ENCODE measurements around the gene COL27A1. TPM values are rescaled to one million over a fixed set of nuclear protein-coding genes. Genes with fewer than 3 reads are reported as not detected.

COL27A1 gene
- total and polyA plus RNA-seq, 5 donors from 2014 or later: 0.30 TPM; not detected in 4

DNA sequence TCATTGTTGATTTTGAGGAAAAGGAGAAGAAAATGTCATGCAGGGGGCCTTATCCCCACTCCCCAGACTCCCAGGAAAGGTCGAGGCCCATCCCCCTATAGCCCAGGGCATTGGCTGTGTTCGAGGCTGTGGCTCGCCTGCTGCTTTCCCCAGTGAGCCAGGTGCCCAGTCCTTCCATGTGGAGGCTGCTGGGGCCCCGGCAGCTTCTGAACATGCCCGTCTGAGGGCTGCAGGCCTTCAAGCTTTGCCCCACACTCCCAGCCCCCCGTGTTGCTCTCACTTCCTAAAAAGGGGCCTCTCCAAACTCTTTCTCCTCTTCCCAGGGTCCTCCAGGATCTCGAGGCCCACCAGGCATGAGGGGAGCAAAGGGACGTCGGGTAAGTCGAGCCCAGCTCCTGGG, 102.9 kb downstream of the COL27A1 start:
- Mint-ChIP-seq H3K4me1 (no peaks in the 10 kb centered on the region), H3K36me3 (no peaks in the 10 kb centered on the region), H3K27ac (no peak overlapping the region), H3K9me3 (no peaks in the 10 kb centered on the region), H3K4me3 (no peak overlapping the region), H3K27me3 (no peaks in the 10 kb centered on the region)
- Histone ChIP-seq H3K27me3 (ENCODE audit: control insufficient read depth, insufficient read depth, low read length) (no peaks in the 10 kb centered on the region), H3K9me3 (ENCODE audit: control insufficient read depth in 2 of 2, low read length in 2 of 2) (no peaks in the 10 kb centered on the region), H3K36me3 (ENCODE audit: control insufficient read depth, insufficient read depth, low read length) (no peaks in the 10 kb centered on the region), H3K4me1 (ENCODE audit: control insufficient read depth, insufficient read depth, low read length, poor library complexity, severe bottlenecking) (no peaks in the 10 kb centered on the region), H3K27ac (ENCODE audit: insufficient read depth, low read length, poor library complexity, severe bottlenecking) (no peak overlapping the region), H3K4me3 (ENCODE audit: low read depth, low read length) (no peak overlapping the region)
- DNase-seq (no peak), ATAC-seq (ENCODE audit: low read depth in 2 of 2) (no peak)

DNA sequence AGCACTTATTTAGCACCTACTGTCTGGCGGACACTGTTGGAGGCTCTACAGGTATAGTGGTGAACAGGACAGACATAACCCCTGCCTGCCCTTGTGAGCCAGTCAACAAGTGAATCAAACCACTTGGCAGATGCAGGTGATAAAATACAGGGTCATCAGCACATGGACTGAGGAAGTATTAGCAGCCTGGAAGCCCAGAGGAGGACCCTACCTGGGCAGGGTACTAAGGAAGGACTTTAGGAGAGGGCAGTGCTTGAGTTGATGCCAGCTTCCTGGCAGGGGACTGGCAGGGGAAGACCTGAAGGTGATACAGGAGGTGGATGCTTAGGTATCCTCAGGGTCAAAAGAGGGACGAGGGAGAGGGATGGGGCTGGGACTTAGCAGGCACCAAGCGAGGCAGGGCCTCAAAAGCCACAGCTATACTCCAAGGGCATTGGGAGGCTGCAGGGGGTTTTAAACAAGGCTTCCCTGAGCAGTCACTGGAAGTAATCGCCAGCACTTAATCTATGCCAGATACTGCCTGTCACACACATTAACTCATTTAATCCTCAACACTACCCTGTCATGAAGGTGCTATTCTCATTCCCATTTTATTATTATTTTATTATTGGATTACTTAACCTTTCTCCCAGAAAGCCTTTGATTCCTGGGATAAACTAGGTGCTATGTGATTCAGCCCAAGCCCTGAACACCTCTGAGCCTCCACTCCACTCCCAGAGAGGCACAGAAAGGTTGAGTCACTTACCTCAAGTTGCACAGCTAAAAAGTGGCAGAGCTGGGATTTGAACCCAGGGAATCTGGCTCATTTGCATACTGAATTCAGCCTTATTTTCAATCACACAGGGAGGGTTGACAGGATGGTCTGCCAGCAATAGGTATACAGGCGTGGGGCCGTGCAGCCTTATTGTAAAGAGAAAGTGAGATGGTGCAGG, 103.8 kb downstream of the COL27A1 start:
- Mint-ChIP-seq H3K9me3 (no peaks in the 10 kb centered on the region), H3K4me1 (no peaks in the 10 kb centered on the region), H3K36me3 (no peaks in the 10 kb centered on the region), H3K27me3 (no peaks in the 10 kb centered on the region), H3K4me3 (no peak overlapping the region), H3K27ac (no peak overlapping the region)
- H3K4me1 ChIP-seq (ENCODE audit: control insufficient read depth, insufficient read depth, low read length, poor library complexity, severe bottlenecking): no peaks in the 10 kb centered on the region
- no peaks in the 10 kb centered on the region for H3K27me3 ChIP-seq (ENCODE audit: control insufficient read depth, insufficient read depth, low read length)
- no peak for ATAC-seq (ENCODE audit: low read depth in 2 of 2)
- H3K36me3 ChIP-seq (ENCODE audit: control insufficient read depth, insufficient read depth, low read length): no peaks in the 10 kb centered on the region
- DNase-seq: no peak
- no peak overlapping the region for H3K27ac ChIP-seq (ENCODE audit: insufficient read depth, low read length, poor library complexity, severe bottlenecking)
- H3K4me3 ChIP-seq (ENCODE audit: low read depth, low read length): no peak overlapping the region
- no peaks in the 10 kb centered on the region for H3K9me3 ChIP-seq (ENCODE audit: control insufficient read depth in 2 of 2, low read length in 2 of 2)

DNA sequence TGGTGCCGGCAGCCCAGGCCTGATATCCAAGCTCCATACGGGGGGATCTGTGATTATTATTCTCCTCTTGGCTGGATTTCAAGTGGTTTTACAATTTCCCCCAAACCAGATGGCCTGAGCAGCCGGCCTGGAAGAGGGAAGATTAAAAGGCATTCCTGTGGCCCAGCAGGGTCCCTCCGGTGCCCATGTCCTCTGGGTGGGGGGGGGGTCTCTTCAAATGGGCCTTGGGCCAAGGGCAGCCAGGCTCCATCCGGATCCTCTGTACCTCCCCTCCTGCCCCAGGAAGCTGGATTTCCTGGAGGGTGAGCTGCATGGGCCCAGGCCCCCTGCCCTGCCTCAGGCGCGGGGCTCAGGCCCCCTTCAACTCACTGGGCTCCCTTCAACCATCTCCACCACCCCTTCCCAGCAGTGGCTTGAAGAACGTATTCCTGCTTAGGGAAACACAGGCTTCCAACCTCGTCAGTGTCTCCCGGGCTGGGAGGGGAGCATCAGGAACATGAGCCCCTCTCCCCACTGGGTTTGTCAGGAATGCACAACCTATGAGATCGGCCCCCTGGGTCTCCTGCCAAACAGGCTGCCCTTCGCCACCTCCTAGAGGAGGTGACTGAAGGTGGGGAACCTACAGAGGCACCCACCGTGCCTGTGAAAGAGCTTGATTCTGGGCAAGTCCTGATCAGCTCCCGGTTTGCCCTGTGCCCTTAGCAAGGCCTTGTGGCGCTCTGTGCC, 104.6 kb downstream of the COL27A1 start:
- no peak overlapping the region for H3K4me3 ChIP-seq (ENCODE audit: low read depth, low read length)
- Mint-ChIP-seq H3K27me3 (no peaks in the 10 kb centered on the region), H3K4me3 (no peak overlapping the region), H3K4me1 (no peaks in the 10 kb centered on the region), H3K9me3 (no peaks in the 10 kb centered on the region), H3K27ac (no peak overlapping the region), H3K36me3 (no peaks in the 10 kb centered on the region)
- no peak for DNase-seq
- H3K9me3 ChIP-seq (ENCODE audit: control insufficient read depth in 2 of 2, low read length in 2 of 2): no peaks in the 10 kb centered on the region
- H3K27me3 ChIP-seq (ENCODE audit: control insufficient read depth, insufficient read depth, low read length): no peaks in the 10 kb centered on the region
- no peaks in the 10 kb centered on the region for H3K4me1 ChIP-seq (ENCODE audit: control insufficient read depth, insufficient read depth, low read length, poor library complexity, severe bottlenecking)
- H3K36me3 ChIP-seq (ENCODE audit: control insufficient read depth, insufficient read depth, low read length): no peaks in the 10 kb centered on the region
- no peak overlapping the region for H3K27ac ChIP-seq (ENCODE audit: insufficient read depth, low read length, poor library complexity, severe bottlenecking)
- no peak for ATAC-seq (ENCODE audit: low read depth in 2 of 2)

DNA sequence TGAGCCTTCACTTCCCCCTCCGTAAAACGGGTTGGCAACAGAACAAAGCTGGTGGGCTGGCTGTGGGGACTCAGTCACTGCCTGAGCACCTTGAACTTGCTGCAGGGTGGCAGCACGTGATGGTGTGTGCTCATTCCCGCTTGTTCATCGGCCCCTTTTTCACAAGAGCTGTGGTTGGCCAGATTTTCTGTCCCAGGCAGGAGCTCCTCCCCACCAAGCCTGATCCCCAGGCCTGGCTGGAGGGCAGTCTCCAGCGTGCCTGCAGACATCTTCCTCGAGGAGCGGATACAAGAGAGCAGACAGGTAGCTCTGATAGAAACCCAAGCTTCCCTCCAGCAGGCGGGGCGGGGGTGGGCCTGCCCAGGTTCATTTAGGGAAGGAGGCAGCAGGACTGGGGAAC, 105.7 kb downstream of the COL27A1 start:
- Histone ChIP-seq H3K27ac (ENCODE audit: insufficient read depth, low read length, poor library complexity, severe bottlenecking) (no peak overlapping the region), H3K27me3 (ENCODE audit: control insufficient read depth, insufficient read depth, low read length) (no peaks in the 10 kb centered on the region), H3K4me3 (ENCODE audit: low read depth, low read length) (no peak overlapping the region), H3K9me3 (ENCODE audit: control insufficient read depth in 2 of 2, low read length in 2 of 2) (no peaks in the 10 kb centered on the region), H3K36me3 (ENCODE audit: control insufficient read depth, insufficient read depth, low read length) (no peaks in the 10 kb centered on the region), H3K4me1 (ENCODE audit: control insufficient read depth, insufficient read depth, low read length, poor library complexity, severe bottlenecking) (no peaks in the 10 kb centered on the region)
- Mint-ChIP-seq H3K36me3 (no peaks in the 10 kb centered on the region), H3K9me3 (no peaks in the 10 kb centered on the region), H3K27me3 (peaks cover 5% of the 10 kb centered on the region), H3K4me3 (no peak overlapping the region), H3K27ac (no peak overlapping the region), H3K4me1 (no peaks in the 10 kb centered on the region)
- DNase-seq: no peak
- ATAC-seq (ENCODE audit: low read depth in 2 of 2): no peak

DNA sequence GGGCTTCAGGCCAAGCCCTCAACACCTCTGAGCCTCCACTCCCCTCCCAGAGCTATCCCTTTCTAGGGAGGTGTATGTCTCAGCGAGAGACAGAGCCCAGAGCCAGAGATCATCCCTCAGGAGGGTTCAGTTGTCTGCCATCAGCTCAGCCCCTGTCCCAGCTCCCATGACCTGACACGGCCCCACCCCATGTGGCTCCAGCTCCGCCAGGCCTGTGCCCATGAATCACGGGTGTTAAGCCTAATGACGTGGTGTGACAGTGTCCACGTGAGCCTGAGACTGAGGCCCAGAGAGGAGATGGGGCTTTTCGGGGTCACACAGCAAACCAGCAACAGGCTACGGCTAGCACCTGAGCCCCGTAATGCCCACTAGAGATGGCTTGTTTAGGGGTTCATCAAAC, 106.7 kb downstream of the COL27A1 start:
- Mint-ChIP-seq H3K27ac (no peak overlapping the region), H3K4me1 (no peaks in the 10 kb centered on the region), H3K9me3 (no peaks in the 10 kb centered on the region), H3K36me3 (no peaks in the 10 kb centered on the region), H3K4me3 (no peak overlapping the region), H3K27me3 (peaks cover 6% of the 10 kb centered on the region)
- H3K4me3 ChIP-seq (ENCODE audit: low read depth, low read length): no peak overlapping the region
- H3K36me3 ChIP-seq (ENCODE audit: control insufficient read depth, insufficient read depth, low read length): no peaks in the 10 kb centered on the region
- ATAC-seq (ENCODE audit: low read depth in 2 of 2) (no peak), DNase-seq (no peak)
- H3K9me3 ChIP-seq (ENCODE audit: control insufficient read depth in 2 of 2, low read length in 2 of 2): no peaks in the 10 kb centered on the region
- H3K27ac ChIP-seq (ENCODE audit: insufficient read depth, low read length, poor library complexity, severe bottlenecking): no peak overlapping the region
- H3K27me3 ChIP-seq (ENCODE audit: control insufficient read depth, insufficient read depth, low read length): no peaks in the 10 kb centered on the region
- no peaks in the 10 kb centered on the region for H3K4me1 ChIP-seq (ENCODE audit: control insufficient read depth, insufficient read depth, low read length, poor library complexity, severe bottlenecking)

DNA sequence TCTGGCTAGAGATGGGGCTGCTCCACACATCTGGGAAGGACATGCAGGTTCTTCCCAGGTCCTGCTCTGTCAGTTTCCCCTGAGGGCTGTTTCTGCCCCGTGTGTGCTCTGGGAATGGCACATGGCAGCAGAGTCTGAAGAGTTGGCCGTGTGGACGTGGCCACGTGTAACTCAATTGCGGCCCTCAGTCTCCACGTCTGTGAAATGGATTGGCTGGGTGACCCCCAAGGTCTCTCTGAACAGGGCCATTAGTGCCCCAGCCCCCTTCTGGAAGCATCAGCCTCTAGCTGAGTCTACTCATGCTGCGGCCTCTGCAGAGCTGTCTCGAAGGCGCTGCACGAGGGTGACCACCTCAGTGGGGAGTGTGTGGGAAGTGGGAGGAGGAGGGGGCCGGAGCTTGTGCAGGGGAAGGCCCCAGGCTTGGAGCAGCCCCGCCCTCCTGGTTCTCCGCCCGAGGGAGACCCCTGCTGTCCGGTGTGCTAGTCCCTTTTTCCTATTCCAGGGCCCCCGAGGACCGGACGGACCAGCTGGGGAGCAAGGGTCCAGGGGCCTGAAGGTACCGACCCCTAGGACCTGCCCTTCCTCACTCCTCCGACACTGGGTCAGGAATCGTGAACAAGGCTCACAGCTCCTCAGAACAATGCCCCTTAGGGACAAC, 108.6 kb downstream of the COL27A1 start:
- Histone ChIP-seq H3K27ac (ENCODE audit: insufficient read depth, low read length, poor library complexity, severe bottlenecking) (no peak overlapping the region), H3K36me3 (ENCODE audit: control insufficient read depth, insufficient read depth, low read length) (no peaks in the 10 kb centered on the region), H3K4me3 (ENCODE audit: low read depth, low read length) (no peak overlapping the region), H3K4me1 (ENCODE audit: control insufficient read depth, insufficient read depth, low read length, poor library complexity, severe bottlenecking) (no peaks in the 10 kb centered on the region), H3K9me3 (ENCODE audit: control insufficient read depth in 2 of 2, low read length in 2 of 2) (no peaks in the 10 kb centered on the region), H3K27me3 (ENCODE audit: control insufficient read depth, insufficient read depth, low read length) (no peaks in the 10 kb centered on the region)
- no peak for DNase-seq
- H3K36me3 Mint-ChIP-seq: no peaks in the 10 kb centered on the region
- H3K4me1 Mint-ChIP-seq: no peaks in the 10 kb centered on the region
- H3K27ac Mint-ChIP-seq: peak overlapping the region in 1 of 3 donors; percentile 89
- peaks cover 10% of the 10 kb centered on the region for H3K27me3 Mint-ChIP-seq
- no peak for ATAC-seq (ENCODE audit: low read depth in 2 of 2)
- no peaks in the 10 kb centered on the region for H3K9me3 Mint-ChIP-seq
- peak overlapping the region in 1 of 4 donors; percentile 51 for H3K4me3 Mint-ChIP-seq

DNA sequence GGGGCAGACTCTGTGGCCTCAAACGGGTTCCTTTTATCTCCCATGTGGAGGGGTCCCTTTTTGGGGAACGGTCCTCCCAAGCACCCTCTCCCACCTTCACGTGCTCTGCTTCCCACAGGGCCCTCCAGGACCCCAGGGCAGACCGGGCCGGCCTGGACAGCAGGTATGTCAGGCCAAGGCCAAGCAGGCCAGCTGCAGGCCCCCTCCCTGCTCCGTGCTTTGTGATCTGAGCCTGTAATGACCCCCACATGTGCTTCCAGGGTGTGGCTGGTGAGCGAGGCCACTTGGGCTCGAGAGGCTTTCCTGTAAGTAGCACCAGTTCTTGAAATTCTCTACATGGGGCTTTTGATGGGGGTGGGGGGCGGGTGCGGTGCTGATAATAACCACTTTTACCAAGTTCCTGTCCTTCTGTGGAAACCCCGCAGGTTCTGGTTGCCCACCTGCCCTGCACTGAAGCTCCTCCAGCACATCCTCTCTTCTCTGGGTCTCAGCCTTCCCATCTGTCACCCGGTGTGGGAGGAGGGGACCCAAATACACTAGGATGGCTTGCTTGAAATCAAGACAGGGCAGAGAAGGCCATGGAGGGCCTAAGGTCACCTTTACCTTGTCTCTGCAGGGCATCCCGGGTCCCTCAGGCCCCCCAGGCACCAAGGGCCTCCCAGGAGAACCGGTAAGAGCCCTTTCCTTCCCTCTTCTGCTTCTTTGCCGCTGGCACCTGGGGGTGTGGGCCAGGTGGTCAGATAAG, 109.6 kb downstream of the COL27A1 start:
- no peaks in the 10 kb centered on the region for H3K36me3 ChIP-seq (ENCODE audit: control insufficient read depth, insufficient read depth, low read length)
- no peaks in the 10 kb centered on the region for H3K36me3 Mint-ChIP-seq
- no peak overlapping the region for H3K27ac ChIP-seq (ENCODE audit: insufficient read depth, low read length, poor library complexity, severe bottlenecking)
- H3K9me3 Mint-ChIP-seq: no peaks in the 10 kb centered on the region
- H3K9me3 ChIP-seq (ENCODE audit: control insufficient read depth in 2 of 2, low read length in 2 of 2): no peaks in the 10 kb centered on the region
- no peaks in the 10 kb centered on the region for H3K27me3 ChIP-seq (ENCODE audit: control insufficient read depth, insufficient read depth, low read length)
- H3K4me3 ChIP-seq (ENCODE audit: low read depth, low read length): no peak overlapping the region
- H3K4me1 Mint-ChIP-seq: no peaks in the 10 kb centered on the region
- no peaks in the 10 kb centered on the region for H3K4me1 ChIP-seq (ENCODE audit: control insufficient read depth, insufficient read depth, low read length, poor library complexity, severe bottlenecking)
- ATAC-seq (ENCODE audit: low read depth in 2 of 2) (no peak), DNase-seq (no peak)
- H3K4me3 Mint-ChIP-seq: no peak overlapping the region
- H3K27me3 Mint-ChIP-seq: peaks cover 10% of the 10 kb centered on the region
- H3K27ac Mint-ChIP-seq: no peak overlapping the region
